Stimulated activated CD8-positive, alpha-beta memory T cell treated with anti-CD3 and anti-CD28 coated beads, Interleukin-15, amount 100 ng/mL, for 4 hours (primary cell): ENCODE measurements around the gene HOXC6.
A peak's percentile ranks its signal among the peaks of the same experiment; 100 is the strongest.

Source experiments
- DNase-seq, 2 donors: peaks; one replicate each; pipeline ENCODE4 v3.0.0-alpha.2; 2020; ENCODE audit warnings: low read depth in 2 of 2

HOXC6 gene

GRCh38 chr12:54028314-54029201, at the start of gene HOXC6:
Gene HOXC6, plus strand, starts transcription at chr12:54028440. Its CDS starts 82 bp downstream, at chr12:54028522.
- no peak for DNase-seq

GRCh38 chr12:53978477-53979356, 49.5 kb upstream of the HOXC6 start:
- no peak for DNase-seq

GRCh38 chr12:53980104-53980801, 48.0 kb upstream of the HOXC6 start:
- DNase-seq: no peak

- no peak for DNase-seq
These were observed 47.3 kb upstream of the HOXC6 start for GRCh38 chr12:53980802-53981496.

DNA sequence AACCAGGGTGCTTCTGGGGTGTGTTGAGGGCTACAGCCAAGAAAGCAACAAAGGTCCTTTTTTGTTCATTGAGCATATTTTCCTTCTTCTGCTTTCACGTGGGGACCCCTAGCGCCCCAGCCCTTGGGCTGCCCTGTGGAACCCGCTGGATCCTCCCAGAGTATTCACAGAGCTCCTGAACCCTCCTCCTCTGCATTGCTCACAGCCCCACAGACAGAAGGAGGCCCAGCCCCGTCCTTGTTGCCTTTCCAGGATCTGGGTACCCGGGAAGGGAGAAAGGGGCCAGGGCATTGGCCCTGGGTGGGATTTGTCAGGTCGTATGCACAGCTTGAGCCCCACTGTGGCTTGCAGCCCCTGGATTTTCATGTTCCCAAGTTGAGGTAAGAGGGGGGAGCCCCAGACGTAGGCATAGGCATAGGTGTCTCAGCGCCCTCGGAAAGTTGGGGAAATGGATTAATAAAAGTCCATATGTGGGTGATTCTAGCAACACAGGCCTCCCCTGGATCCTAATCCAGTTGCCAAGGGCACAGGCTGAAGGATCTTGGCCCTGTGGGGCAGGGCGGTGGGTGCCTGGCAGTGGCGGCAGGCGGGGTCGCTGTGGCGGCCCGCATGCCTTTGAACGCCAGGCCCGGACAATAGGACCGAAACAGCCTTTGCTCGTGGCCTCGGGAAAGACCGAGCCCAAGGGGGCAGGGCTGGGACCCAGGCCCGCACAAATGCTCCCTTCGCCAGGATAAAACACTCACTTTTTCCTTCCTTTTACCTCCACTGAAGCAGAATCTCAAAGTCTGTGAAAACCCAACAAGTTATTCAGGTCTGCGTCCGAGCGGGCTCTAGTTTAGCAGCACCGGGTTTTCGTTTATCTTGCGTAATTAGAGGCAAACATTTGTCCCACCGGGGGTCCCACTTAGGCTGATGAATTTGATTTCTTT, 46.3 kb upstream of the HOXC6 start:
- no peak for DNase-seq

GRCh38 chr12:53982648-53983567, 45.3 kb upstream of the HOXC6 start:
- DNase-seq: no peak

DNA sequence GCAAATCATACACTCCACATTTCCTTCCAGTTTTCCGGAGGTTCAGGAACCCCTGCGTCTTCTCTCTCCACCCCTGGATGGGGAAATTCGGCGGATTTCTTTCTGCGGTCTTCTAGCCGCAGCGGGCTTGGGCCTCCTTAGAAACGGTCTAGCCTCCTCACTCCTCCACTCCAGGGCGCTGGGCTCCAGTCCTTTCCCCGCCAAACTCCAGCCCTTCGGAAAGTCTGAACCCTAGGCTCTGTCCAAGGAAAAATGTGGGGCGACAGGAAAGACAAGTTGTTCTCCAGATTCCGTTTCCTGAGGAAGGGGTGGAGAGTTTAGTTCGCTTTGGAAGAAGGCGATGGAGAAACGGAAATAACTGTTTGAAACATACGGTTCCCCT, 44.7 kb upstream of the HOXC6 start:
- DNase-seq: no peak

- DNase-seq: no peak
These were observed 44.2 kb upstream of the HOXC6 start for GRCh38 chr12:53983950-53984572.

DNA sequence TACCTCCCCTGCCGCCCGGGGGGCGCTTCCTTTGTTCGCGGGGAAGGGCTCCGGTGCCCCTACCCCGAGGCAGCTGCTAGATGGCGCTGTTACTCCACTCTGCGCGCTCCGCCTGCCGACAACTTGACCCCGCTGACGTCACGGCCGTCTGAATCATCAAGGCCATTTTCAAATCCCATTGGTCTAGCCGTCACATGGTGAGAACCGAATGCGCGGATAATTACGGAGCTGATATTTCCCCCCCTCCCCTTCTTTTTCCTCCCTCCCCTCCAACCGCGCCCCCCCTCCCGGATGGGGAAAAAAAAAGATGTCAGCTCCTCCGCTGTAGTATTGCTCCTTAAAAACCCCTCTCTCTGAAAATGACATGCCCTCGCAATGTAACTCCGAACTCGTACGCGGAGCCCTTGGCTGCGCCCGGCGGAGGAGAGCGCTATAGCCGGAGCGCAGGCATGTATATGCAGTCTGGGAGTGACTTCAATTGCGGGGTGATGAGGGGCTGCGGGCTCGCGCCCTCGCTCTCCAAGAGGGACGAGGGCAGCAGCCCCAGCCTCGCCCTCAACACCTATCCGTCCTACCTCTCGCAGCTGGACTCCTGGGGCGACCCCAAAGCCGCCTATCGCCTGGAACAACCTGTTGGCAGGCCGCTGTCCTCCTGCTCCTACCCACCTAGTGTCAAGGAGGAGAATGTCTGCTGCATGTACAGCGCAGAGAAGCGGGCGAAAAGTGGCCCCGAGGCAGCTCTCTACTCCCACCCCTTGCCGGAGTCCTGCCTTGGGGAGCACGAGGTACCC, 43.1 kb upstream of the HOXC6 start, which contains the start of gene HOXC10:
Gene HOXC10, plus strand, starts transcription at position 246 of the 791 bp plus-strand sequence. Its CDS starts 114 bp downstream, at position 360.
- peak; percentile 41 to 64 for DNase-seq

DNA sequence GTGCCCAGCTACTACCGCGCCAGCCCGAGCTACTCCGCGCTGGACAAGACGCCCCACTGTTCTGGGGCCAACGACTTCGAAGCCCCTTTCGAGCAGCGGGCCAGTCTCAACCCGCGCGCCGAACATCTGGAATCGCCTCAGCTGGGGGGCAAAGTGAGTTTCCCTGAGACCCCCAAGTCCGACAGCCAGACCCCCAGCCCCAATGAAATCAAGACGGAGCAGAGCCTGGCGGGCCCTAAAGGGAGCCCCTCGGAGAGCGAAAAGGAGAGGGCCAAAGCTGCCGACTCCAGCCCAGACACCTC, 42.6 kb upstream of the HOXC6 start:
- no peak for DNase-seq

GRCh38 chr12:53985994-53986685, 42.1 kb upstream of the HOXC6 start:
- no peak for DNase-seq

- DNase-seq: no peak
These were observed 41.4 kb upstream of the HOXC6 start for GRCh38 chr12:53986686-53987483.

DNA sequence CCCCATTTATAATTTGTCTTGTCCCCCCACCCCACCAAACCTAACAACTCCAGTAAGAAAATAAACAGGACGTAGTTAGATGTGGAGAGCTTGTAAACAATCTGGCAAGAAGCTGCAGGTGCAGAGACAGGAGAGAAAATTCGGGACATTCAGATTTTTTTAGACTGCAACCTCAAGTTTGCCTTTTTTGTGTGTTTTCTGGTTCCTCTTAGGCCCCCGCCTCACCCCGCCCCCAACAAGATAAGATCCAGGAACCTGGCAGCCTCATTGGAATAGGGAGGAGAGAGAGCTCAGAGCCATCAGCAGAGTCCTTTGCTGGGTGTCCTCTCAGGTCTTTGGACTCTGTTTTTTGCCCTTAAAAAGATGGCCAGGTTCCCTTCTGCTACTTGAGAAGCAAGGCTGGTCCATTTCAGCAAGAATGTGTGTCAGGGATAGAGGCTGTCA, 40.4 kb upstream of the HOXC6 start:
- no peak for DNase-seq

- no peak for DNase-seq
These were observed 39.6 kb upstream of the HOXC6 start for GRCh38 chr12:53988541-53989226.

DNA sequence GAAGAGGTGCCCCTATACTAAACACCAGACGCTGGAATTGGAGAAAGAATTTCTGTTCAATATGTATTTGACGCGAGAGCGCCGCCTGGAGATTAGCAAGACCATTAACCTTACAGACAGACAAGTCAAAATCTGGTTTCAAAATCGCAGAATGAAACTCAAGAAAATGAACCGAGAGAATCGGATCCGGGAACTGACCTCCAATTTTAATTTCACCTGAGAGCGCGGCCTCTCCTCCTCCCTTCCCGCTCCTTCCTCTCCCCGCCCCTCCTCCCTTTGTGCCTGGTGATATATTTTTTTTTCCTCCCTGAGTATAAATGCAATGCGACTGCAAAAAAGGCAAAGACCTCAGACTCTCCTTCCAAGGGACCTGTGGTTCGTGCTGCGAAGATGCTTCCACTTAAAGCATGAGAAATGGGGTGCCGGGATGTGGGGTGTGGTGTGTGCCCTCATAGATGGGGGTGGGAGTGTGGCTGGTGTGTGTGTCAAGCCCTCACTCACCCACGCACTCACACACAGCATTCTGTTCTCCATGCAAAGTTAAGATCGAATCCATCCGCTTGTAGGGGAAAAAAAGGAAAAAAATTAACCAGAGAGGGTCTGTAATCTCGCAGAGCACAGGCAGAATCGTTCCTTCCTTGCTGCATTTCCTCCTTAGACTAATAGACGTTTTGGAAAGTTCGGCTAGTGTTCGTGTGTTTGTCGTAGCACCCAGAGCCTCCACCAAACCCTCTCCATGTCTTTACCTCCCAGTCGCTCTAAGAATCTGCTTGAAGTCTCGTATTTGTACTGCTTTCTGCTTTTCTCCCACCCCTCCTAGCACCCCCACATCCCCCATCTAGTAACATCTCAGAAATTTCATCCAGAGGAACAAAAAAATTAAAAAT, 38.8 kb upstream of the HOXC6 start:
- DNase-seq: no peak
